GM12878 (cell line): ENCODE results near the gene PRKCZ.

Experiments
- BRCA1 ChIP-seq: IDR thresholded peaks from 2 replicates; pipeline ENCODE4 v1.6.1; 2011; ENCODE audit warnings: low read depth, low read length, improper control_type of control experiment
- NR2F1 ChIP-seq: fragments of 450-650 bp; conservative IDR thresholded peaks from 2 replicates; pipeline ENCODE4 v1.6.1; 2017; ENCODE audit warnings: mild to moderate bottlenecking
- ZNF207 ChIP-seq: fragments of 450-650 bp; IDR thresholded peaks from 2 replicates; pipeline ENCODE4 v1.6.1; 2014; ENCODE audit warnings: antibody characterized with exemption, mild to moderate bottlenecking, borderline replicate concordance
- TF ChIP-seq, protein P1 (sequence below): IDR thresholded peaks from 2 replicates; pipeline ENCODE4 v1.6.1; 2012; ENCODE audit warnings: low read depth, low read length, improper control_type of control experiment
- TF ChIP-seq, protein P2 (sequence below), 3 experiments: IDR thresholded peaks in 2 of 3; conservative IDR thresholded peaks in 1 of 3; 2 replicates each; pipeline ENCODE4 v1.5.1; 2011; ENCODE audit warnings: low read depth in 3 of 3, low read length in 3 of 3, mild to moderate bottlenecking in 3 of 3, control low read depth in 2 of 3, moderate library complexity in 2 of 3, inconsistent platforms in 1 of 3, mixed read lengths in 1 of 3; ENCODE audit not compliant: control insufficient read depth in 2 of 3, insufficient read depth in 1 of 3; ENCODE audit errors: extremely low read depth in 1 of 3

DNA sequence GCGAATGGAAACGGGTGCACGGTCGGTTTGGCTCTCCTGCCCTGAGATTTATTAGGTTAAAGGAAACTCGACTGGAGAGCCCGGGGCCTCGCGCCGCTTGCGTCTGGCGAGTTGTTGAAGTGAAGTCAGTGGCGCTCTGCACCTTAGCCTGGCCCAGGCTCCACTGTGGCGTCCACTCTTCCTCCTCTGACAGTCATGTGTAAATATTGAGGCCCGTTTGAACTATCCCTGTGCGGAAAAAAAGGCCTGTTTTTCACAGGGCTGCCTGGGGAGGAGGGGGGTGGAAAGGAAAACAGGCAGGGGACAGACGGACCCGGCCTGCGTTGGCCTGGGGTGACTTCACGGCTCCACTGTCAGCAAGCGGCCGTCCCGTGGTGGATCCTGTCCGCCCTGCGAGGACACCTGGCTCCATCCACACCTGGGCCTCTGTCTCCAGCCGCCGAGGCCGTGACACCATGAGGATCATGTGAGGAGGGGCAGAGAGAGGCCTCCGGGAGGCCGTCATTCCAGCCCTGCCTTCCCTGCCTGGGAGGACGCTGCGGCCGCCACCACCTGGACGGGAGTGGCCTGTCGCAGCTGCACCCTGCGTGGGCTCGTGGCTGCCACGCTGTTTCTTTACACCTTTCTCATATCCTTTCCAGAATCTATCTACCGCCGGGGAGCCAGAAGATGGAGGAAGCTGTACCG lies 84.6 kb downstream of the PRKCZ start:
- no peak for TF ChIP-seq ZNF207
- TF ChIP-seq, protein P1, sequence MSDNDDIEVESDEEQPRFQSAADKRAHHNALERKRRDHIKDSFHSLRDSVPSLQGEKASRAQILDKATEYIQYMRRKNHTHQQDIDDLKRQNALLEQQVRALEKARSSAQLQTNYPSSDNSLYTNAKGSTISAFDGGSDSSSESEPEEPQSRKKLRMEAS: no peak
- TF ChIP-seq, protein P2, sequence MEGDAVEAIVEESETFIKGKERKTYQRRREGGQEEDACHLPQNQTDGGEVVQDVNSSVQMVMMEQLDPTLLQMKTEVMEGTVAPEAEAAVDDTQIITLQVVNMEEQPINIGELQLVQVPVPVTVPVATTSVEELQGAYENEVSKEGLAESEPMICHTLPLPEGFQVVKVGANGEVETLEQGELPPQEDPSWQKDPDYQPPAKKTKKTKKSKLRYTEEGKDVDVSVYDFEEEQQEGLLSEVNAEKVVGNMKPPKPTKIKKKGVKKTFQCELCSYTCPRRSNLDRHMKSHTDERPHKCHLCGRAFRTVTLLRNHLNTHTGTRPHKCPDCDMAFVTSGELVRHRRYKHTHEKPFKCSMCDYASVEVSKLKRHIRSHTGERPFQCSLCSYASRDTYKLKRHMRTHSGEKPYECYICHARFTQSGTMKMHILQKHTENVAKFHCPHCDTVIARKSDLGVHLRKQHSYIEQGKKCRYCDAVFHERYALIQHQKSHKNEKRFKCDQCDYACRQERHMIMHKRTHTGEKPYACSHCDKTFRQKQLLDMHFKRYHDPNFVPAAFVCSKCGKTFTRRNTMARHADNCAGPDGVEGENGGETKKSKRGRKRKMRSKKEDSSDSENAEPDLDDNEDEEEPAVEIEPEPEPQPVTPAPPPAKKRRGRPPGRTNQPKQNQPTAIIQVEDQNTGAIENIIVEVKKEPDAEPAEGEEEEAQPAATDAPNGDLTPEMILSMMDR (IDR thresholded peaks at IDR 0.05 in 2 of 3, conservative IDR thresholded peaks at IDR 0.05 in 1 of 3; ENCODE audit: control insufficient read depth in 2 of 3, extremely low read depth in 1 of 3, insufficient read depth in 1 of 3, low read depth in 3 of 3, low read length in 3 of 3): no peak
- TF ChIP-seq BRCA1: no peak
- no peak for TF ChIP-seq NR2F1
